A549 (cell line): ENCODE data around the gene FLVCR1. TPM values are rescaled to one million over a fixed set of nuclear protein-coding genes. Genes with fewer than 3 reads are reported as not detected.
A peak's percentile ranks its signal among the peaks of the same experiment; 100 is the strongest.

Experiments used
- ATAC-seq, 2 experiments: fragments of 200-7000 bp in 1 of 2; fragments of >200 bp in 1 of 2; cut with Nextera tagmentation in 1 of 2; cut with Tn5 transposase in 1 of 2; 3 replicates each; pipeline versions ENCODE4 v1.8.0 to v1.9.1; 2018 to 2020; ENCODE audit warnings: mild to moderate bottlenecking in 1 of 2, moderate library complexity in 1 of 2
- CTCF ChIA-PET: fragments of 300-600 bp; sonication (Branson Sonifier 250); formaldehyde crosslinking; extraction: SDS; loops from one replicate; lab custom pipeline; 2021; ENCODE audit warnings: antibody characterized with exemption, inconsistent platforms; lab: Yijun Ruan, JAX
- POLR2A ChIA-PET: fragments of 350-600 bp; formaldehyde crosslinking; extraction: SDS; loops from one replicate; lab custom pipeline; 2021; ENCODE audit warnings: antibody characterized with exemption, inconsistent platforms; lab: Yijun Ruan, JAX
- DNase-seq, 2 experiments: peaks; one replicate each; pipeline versions ENCODE4 v3.0.0 to v3.0.0-alpha.2; 2011 to 2016; ENCODE audit warnings: low read depth in 1 of 2, low spot score in 1 of 2
- FAIRE-seq: peaks from 2 replicates; lab custom pipeline; 2011; peaks lifted over from hg19 to GRCh38; lab: Jason Lieb, UNC
- H3K27ac ChIP-seq, 2 experiments: fragments of >200 bp; sonication (Bioruptor Twin); formaldehyde crosslinking; 3 replicates each; pipeline ENCODE4 v1.5.1; 2016 to 2017
- H3K4me1 ChIP-seq: fragments of >200 bp; sonication (Bioruptor Twin); formaldehyde crosslinking; 3 replicates; pipeline ENCODE4 v1.6.1; 2016
- H3K4me2 ChIP-seq: fragments of >200 bp; sonication (Bioruptor Twin); formaldehyde crosslinking; 3 replicates; pipeline ENCODE4 v1.6.1; 2016
- H3K4me3 ChIP-seq: fragments of >200 bp; sonication (Bioruptor Twin); formaldehyde crosslinking; 3 replicates; pipeline ENCODE4 v1.5.1; 2016
- H3K9me3 ChIP-seq: fragments of >200 bp; sonication (Bioruptor Twin); formaldehyde crosslinking; 3 replicates; pipeline ENCODE4 v1.6.1; 2016
- ATOH8 ChIP-seq: fragments of 250-450 bp; sonication (Bioruptor Pico); IDR thresholded peaks from 2 replicates; pipeline ENCODE4 v1.5.0; 2020; ENCODE audit warnings: low read depth, mild to moderate bottlenecking, moderate library complexity
- BHLHE40 ChIP-seq: IDR thresholded peaks from 2 replicates; pipeline ENCODE4 v1.6.1; 2012; ENCODE audit warnings: low read depth, low read length, inconsistent platforms
- CBX2 ChIP-seq: fragments of 200-600 bp; sonication (generic); IDR thresholded peaks from 2 replicates; pipeline ENCODE4 v1.6.1; 2016; ENCODE audit warnings: low read depth, mild to moderate bottlenecking, borderline replicate concordance
- CHD2 ChIP-seq: fragments of 150-350 bp; IDR thresholded peaks from 2 replicates; pipeline ENCODE4 v1.6.1; 2014; ENCODE audit warnings: low read length; ENCODE audit not compliant: partially characterized antibody
- CHD4 ChIP-seq: fragments of 200-600 bp; sonication (generic); IDR thresholded peaks from 2 replicates; pipeline ENCODE4 v1.6.1; 2016; ENCODE audit warnings: antibody characterized with exemption, mild to moderate bottlenecking, borderline replicate concordance
- CTCF ChIP-seq: fragments of >200 bp; sonication (Bioruptor Twin); formaldehyde crosslinking; IDR thresholded peaks from 3 replicates; pipeline ENCODE4 v1.5.1; 2016
- ELK1 ChIP-seq: fragments of 150-350 bp; IDR thresholded peaks from 2 replicates; pipeline ENCODE4 v1.6.1; 2014; ENCODE audit warnings: low read depth, mild to moderate bottlenecking, low read length
- EP300 ChIP-seq, 2 experiments: fragments of >200 bp; sonication (Bioruptor Twin); formaldehyde crosslinking; IDR thresholded peaks; 2 replicates in 1 of 2; 3 replicates in 1 of 2; pipeline ENCODE4 v1.6.1; 2016 to 2017
- ESRRA ChIP-seq: fragments of 150-350 bp; IDR thresholded peaks from 2 replicates; pipeline ENCODE4 v1.6.1; 2014; ENCODE audit warnings: mild to moderate bottlenecking, low read length, borderline replicate concordance
- FOSB ChIP-seq: fragments of 250-450 bp; sonication (Bioruptor Pico); IDR thresholded peaks from 2 replicates; pipeline ENCODE4 v1.5.0; 2020; ENCODE audit warnings: mild to moderate bottlenecking, moderate library complexity
- HOXA7 ChIP-seq: fragments of 250-450 bp; sonication (Bioruptor Pico); IDR thresholded peaks from 2 replicates; pipeline ENCODE4 v1.5.0; 2020; ENCODE audit warnings: mild to moderate bottlenecking, moderate library complexity
- HOXB13 ChIP-seq: fragments of 250-450 bp; sonication (Bioruptor Pico); IDR thresholded peaks from 2 replicates; pipeline ENCODE4 v1.5.0; 2020; ENCODE audit warnings: low read depth, mild to moderate bottlenecking, moderate library complexity
- KDM5A ChIP-seq: fragments of 200-600 bp; sonication (generic); IDR thresholded peaks from 2 replicates; pipeline ENCODE4 v1.6.1; 2016; ENCODE audit warnings: antibody characterized with exemption, mild to moderate bottlenecking
- MAFK ChIP-seq: fragments of 450-650 bp; IDR thresholded peaks from 2 replicates; pipeline ENCODE4 v1.6.1; 2014; ENCODE audit not compliant: partially characterized antibody
- MYC ChIP-seq: IDR thresholded peaks from 2 replicates; pipeline ENCODE4 v1.6.1; 2012; ENCODE audit warnings: mild to moderate bottlenecking, inconsistent platforms, low read length, improper control_type of control experiment, borderline replicate concordance
- NPAS2 ChIP-seq: fragments of 250-450 bp; sonication (Bioruptor Pico); IDR thresholded peaks from 2 replicates; pipeline ENCODE4 v1.8.0; 2022; ENCODE audit warnings: mild to moderate bottlenecking, moderate library complexity, borderline replicate concordance
- POLR2AphosphoS2 ChIP-seq: conservative IDR thresholded peaks from 2 replicates; pipeline ENCODE4 v1.6.1; 2012; ENCODE audit warnings: low read length, improper control_type of control experiment, inconsistent platforms
- RCOR1 ChIP-seq: fragments of 150-350 bp; IDR thresholded peaks from 2 replicates; pipeline ENCODE4 v1.6.1; 2014; ENCODE audit warnings: antibody characterized with exemption, low read length, low read depth
- RFX5 ChIP-seq: fragments of 450-650 bp; IDR thresholded peaks from 2 replicates; pipeline ENCODE4 v1.7.1; 2014; ENCODE audit warnings: antibody characterized with exemption, mild to moderate bottlenecking, moderate library complexity
- RNF2 ChIP-seq: fragments of 200-600 bp; sonication (generic); IDR thresholded peaks from 2 replicates; pipeline ENCODE4 v1.6.1; 2016; ENCODE audit warnings: low read depth, mild to moderate bottlenecking, antibody characterized with exemption, moderate library complexity, borderline replicate concordance
- SREBF2 ChIP-seq: fragments of 450-650 bp; IDR thresholded peaks from 2 replicates; pipeline ENCODE4 v1.6.1; 2014; ENCODE audit warnings: mild to moderate bottlenecking, moderate library complexity
- TFCP2L1 ChIP-seq: fragments of 250-450 bp; sonication (Bioruptor Pico); IDR thresholded peaks from 2 replicates; pipeline ENCODE4 v1.5.0; 2021; ENCODE audit warnings: mild to moderate bottlenecking
- USF2 ChIP-seq: fragments of 450-650 bp; IDR thresholded peaks from 2 replicates; pipeline ENCODE4 v1.6.1; 2014; ENCODE audit warnings: antibody characterized with exemption
- ZSCAN20 ChIP-seq: fragments of 250-450 bp; sonication (Bioruptor Pico); IDR thresholded peaks from 2 replicates; pipeline ENCODE4 v1.8.0; 2022; ENCODE audit warnings: mild to moderate bottlenecking, moderate library complexity
- whole genome bisulfite sequencing: methylation state at CpG from one replicate; pipeline ENCODE4 v1.1.6; 2017; ENCODE audit errors: missing lambda C conversion rate; 5-methylcytosine and 5-hydroxymethylcytosine counted together
- polyA plus RNA-seq, 4 experiments: library from polyadenylated mRNA; depleted of rRNA in 3 of 4; stranded (reverse); fragments of >200 nt; fragmentation: RNase III in 1 of 4; extraction: RNeasy Plus Mini Kit Qiagen cat#74134 plus additional on column Dnase treatment in 1 of 4; gene quantifications; 2 replicates in 3 of 4; 3 replicates in 1 of 4; pipeline ENCODE4 v1.2.3, GENCODE V29; 2011 to 2017
- TF ChIP-seq, protein P1 (sequence below): IDR thresholded peaks from 2 replicates; pipeline ENCODE4 v1.6.1; 2012; ENCODE audit warnings: low read depth, borderline replicate concordance

Gene FLVCR1
- polyA plus RNA-seq, 2 of the 4 experiments (the other 2 are of a cell fraction), result 14.9 to 15.4 TPM

GRCh38 chr1:212873518-212873917 is 15.4 kb downstream of the FLVCR1 start:
- TF ChIP-seq EP300 (IDR thresholded peaks at IDR 0.05) (no peak), POLR2AphosphoS2 (no peak), CTCF (no peak), MYC (no peak), ATOH8 (CRISPR knock-in tag) (no peak), CBX2 (no peak), ZSCAN20 (no peak), ESRRA (no peak), SREBF2 (no peak), HOXB13 (no peak)
- H3K4me1 ChIP-seq, result no peaks in the 10 kb centered on the region
- whole genome bisulfite sequencing, result 88% methylated on average over 2 of the region's 2 CpGs
- ATAC-seq (no peak), FAIRE-seq (no peak), DNase-seq (no peak)
- no peaks in the 10 kb centered on the region for H3K9me3 ChIP-seq
- H3K27ac ChIP-seq, result no peak overlapping the region
- CTCF ChIA-PET, result interaction anchor here (1.0 to 1.5 kb wide), 3 partner anchors 17 to 209 kb away, joined by 3 to 4 read pairs (median 4); no protein-coding TSS in a partner anchor
- POLR2A ChIA-PET, result no interaction called here
- no peak overlapping the region for H3K4me2 ChIP-seq
- no peak overlapping the region for H3K4me3 ChIP-seq

- DNase-seq (no peak), FAIRE-seq (no peak), ATAC-seq (no peak)
- H3K4me1 ChIP-seq, result no peaks in the 10 kb centered on the region
- ChIA-PET CTCF (interaction anchor here (0.6 to 0.7 kb wide), 3 partner anchors 87 to 421 kb away, joined by 3 to 4 read pairs (median 3); no protein-coding TSS in a partner anchor), POLR2A (interaction anchor here (0.7 kb wide), 1 partner anchor 87 kb away, joined by 9 read pairs; the partner anchor contains the start of genes NSL1 and TATDN3)
- WGBS, result 96% methylated on average over 6 of the region's 6 CpGs
- no peak overlapping the region for H3K27ac ChIP-seq
- H3K4me3 ChIP-seq, result no peak overlapping the region
- no peaks in the 10 kb centered on the region for H3K9me3 ChIP-seq
- TF ChIP-seq RFX5, result no peak
- no peak for TF ChIP-seq CHD4
- peak; percentile 18 for TF ChIP-seq MAFK
- H3K4me2 ChIP-seq, result no peak overlapping the region
These were observed 20.3 kb downstream of the FLVCR1 start for GRCh38 chr1:212878418-212878817.

GRCh38 chr1:212879947-212880690 is 22.0 kb downstream of the FLVCR1 start:
- DNase-seq (no peak), FAIRE-seq (no peak), ATAC-seq (no peak)
- H3K9me3 ChIP-seq, result no peaks in the 10 kb centered on the region
- H3K4me1 ChIP-seq, result no peaks in the 10 kb centered on the region
- H3K4me2 ChIP-seq, result no peak overlapping the region
- WGBS, result 92% methylated on average over 6 of the region's 6 CpGs
- H3K4me3 ChIP-seq, result no peak overlapping the region
- POLR2A ChIA-PET, result interaction anchor here (0.7 to 1.0 kb wide), 2 partner anchors 22 to 84 kb away, joined by 3 to 6 read pairs; partner anchors contain the start of gene FLVCR1
- TF ChIP-seq TFCP2L1 (CRISPR knock-in tag), result no peak
- TF ChIP-seq HOXA7 (CRISPR knock-in tag), result no peak
- TF ChIP-seq SREBF2, result no peak
- TF ChIP-seq CHD2, result no peak
- no peak for TF ChIP-seq RNF2
- no peak for TF ChIP-seq RFX5
- CTCF ChIA-PET, result no interaction called here
- no peak overlapping the region for H3K27ac ChIP-seq

- ATAC-seq (no peak), DNase-seq (no peak), FAIRE-seq (no peak)
- Histone ChIP-seq H3K27ac (no peak overlapping the region), H3K9me3 (no peaks in the 10 kb centered on the region), H3K4me2 (no peak overlapping the region), H3K4me3 (no peak overlapping the region), H3K4me1 (no peaks in the 10 kb centered on the region)
- CTCF ChIA-PET, result no interaction called here
- POLR2A ChIA-PET, result no interaction called here
- WGBS, result 91% methylated on average over 4 of the region's 4 CpGs
- TF ChIP-seq NPAS2 (CRISPR knock-in tag), result no peak
- TF ChIP-seq CHD4, result no peak
- TF ChIP-seq ESRRA, result no peak
- no peak for TF ChIP-seq USF2
- no peak for TF ChIP-seq RCOR1
- TF ChIP-seq RFX5, result no peak
- no peak for TF ChIP-seq BHLHE40
- TF ChIP-seq, protein P1, sequence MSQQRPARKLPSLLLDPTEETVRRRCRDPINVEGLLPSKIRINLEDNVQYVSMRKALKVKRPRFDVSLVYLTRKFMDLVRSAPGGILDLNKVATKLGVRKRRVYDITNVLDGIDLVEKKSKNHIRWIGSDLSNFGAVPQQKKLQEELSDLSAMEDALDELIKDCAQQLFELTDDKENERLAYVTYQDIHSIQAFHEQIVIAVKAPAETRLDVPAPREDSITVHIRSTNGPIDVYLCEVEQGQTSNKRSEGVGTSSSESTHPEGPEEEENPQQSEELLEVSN, result no peak
- TF ChIP-seq KDM5A, result no peak
- TF ChIP-seq FOSB (CRISPR knock-in tag), result no peak
- no peak for TF ChIP-seq ELK1
These were observed 26.5 kb downstream of the FLVCR1 start for GRCh38 chr1:212884592-212884991.
